Neuronal stem cell (in vitro differentiated cells): ENCODE measurements around the gene CLDN18. TPM values are rescaled to one million over a fixed set of nuclear protein-coding genes. Genes with fewer than 3 reads are reported as not detected.

ENCODE experiments used
- DNase-seq: peaks from one replicate; pipeline ENCODE4 v3.0.0-alpha.2; 2013; ENCODE audit warnings: low spot score
- H2AFZ ChIP-seq: one replicate; pipeline ENCODE4 v1.6.1; 2013; ENCODE audit warnings: mild to moderate bottlenecking, low read length, inconsistent platforms
- H2AK5ac ChIP-seq: 2 replicates; pipeline ENCODE4 v1.6.1; 2013; ENCODE audit warnings: low read depth, mild to moderate bottlenecking, inconsistent platforms, low read length, moderate library complexity, mixed read lengths
- H2BK120ac ChIP-seq: 2 replicates; pipeline ENCODE4 v1.6.1; 2013; ENCODE audit warnings: low read depth, mild to moderate bottlenecking, inconsistent platforms, low read length, moderate library complexity, mixed read lengths
- H2BK12ac ChIP-seq: one replicate; pipeline ENCODE4 v1.6.1; 2013; ENCODE audit warnings: low read length, inconsistent platforms
- H2BK15ac ChIP-seq: 2 replicates; pipeline ENCODE4 v1.6.1; 2013; ENCODE audit warnings: mild to moderate bottlenecking, low read length, inconsistent platforms, mixed read lengths
- H2BK5ac ChIP-seq: one replicate; pipeline ENCODE4 v1.6.1; 2013; ENCODE audit warnings: inconsistent platforms, mild to moderate bottlenecking, low read length, moderate library complexity
- H3K14ac ChIP-seq: one replicate; pipeline ENCODE4 v1.6.1; 2013; ENCODE audit warnings: low read length, inconsistent platforms
- H3K18ac ChIP-seq: 2 replicates; pipeline ENCODE4 v1.6.1; 2013; ENCODE audit warnings: low read length, inconsistent platforms
- H3K23ac ChIP-seq: 2 replicates; pipeline ENCODE4 v1.6.1; 2013; ENCODE audit warnings: low read depth, mild to moderate bottlenecking, mixed read lengths, low read length, inconsistent platforms; ENCODE audit not compliant: poor library complexity
- H3K27ac ChIP-seq: replicated peaks from 3 replicates; pipeline ENCODE4 v1.5.1; 2013; ENCODE audit warnings: low read length, inconsistent platforms
- H3K27me3 ChIP-seq, 3 experiments: 2 replicates each; pipeline ENCODE4 v1.6.1; 2013; ENCODE audit warnings: low read length in 3 of 3, mild to moderate bottlenecking in 2 of 3, inconsistent platforms in 1 of 3, low read depth in 1 of 3, mixed read lengths in 1 of 3, moderate library complexity in 1 of 3; ENCODE audit not compliant: control insufficient read depth in 3 of 3, insufficient read depth in 3 of 3
- H3K36me3 ChIP-seq, 2 donors: replicated peaks in 1 of 2; 2 replicates each; pipeline ENCODE4 v1.6.1; 2013; ENCODE audit warnings: low read length in 2 of 2; ENCODE audit not compliant: control insufficient read depth in 2 of 2, insufficient read depth in 2 of 2
- H3K4ac ChIP-seq: 2 replicates; pipeline ENCODE4 v1.6.1; 2013; ENCODE audit warnings: inconsistent platforms, mild to moderate bottlenecking, low read length, moderate library complexity
- H3K4me1 ChIP-seq, 2 donors: 1 replicate in 1 of 2; 2 replicates in 1 of 2; pipeline ENCODE4 v1.6.1; 2013; ENCODE audit warnings: low read length in 2 of 2, low read depth in 1 of 2; ENCODE audit not compliant: control insufficient read depth in 2 of 2, insufficient read depth in 1 of 2
- H3K4me2 ChIP-seq: one replicate; pipeline ENCODE4 v1.6.1; 2013; ENCODE audit warnings: mild to moderate bottlenecking, low read length, inconsistent platforms; ENCODE audit not compliant: insufficient read depth, poor library complexity, severe bottlenecking
- H3K4me3 ChIP-seq, 2 donors: 2 replicates each; pipeline ENCODE4 v1.5.1; 2013; ENCODE audit warnings: low read length in 2 of 2, mild to moderate bottlenecking in 2 of 2, inconsistent platforms in 1 of 2, moderate library complexity in 1 of 2
- H3K79me1 ChIP-seq: one replicate; pipeline ENCODE4 v1.6.1; 2013; ENCODE audit warnings: low read depth, mild to moderate bottlenecking, inconsistent platforms, low read length, moderate library complexity
- H3K9ac ChIP-seq: one replicate; pipeline ENCODE4 v1.6.1; 2013; ENCODE audit warnings: mild to moderate bottlenecking, low read depth, low read length, inconsistent platforms; ENCODE audit not compliant: poor library complexity
- H3K9me3 ChIP-seq, 2 donors: replicated peaks in 1 of 2; 2 replicates each; pipeline versions ENCODE3 to v1.6.1; 2013; ENCODE audit warnings: low read length in 2 of 2, mild to moderate bottlenecking in 2 of 2, inconsistent platforms in 1 of 2, low read depth in 1 of 2, mixed read lengths in 1 of 2, moderate library complexity in 1 of 2; ENCODE audit not compliant: control insufficient read depth in 2 of 2, insufficient read depth in 1 of 2
- H4K8ac ChIP-seq: one replicate; pipeline ENCODE4 v1.6.1; 2013; ENCODE audit warnings: low read depth, mild to moderate bottlenecking, inconsistent platforms, low read length, moderate library complexity
- H4K91ac ChIP-seq: one replicate; pipeline ENCODE4 v1.6.1; 2013; ENCODE audit warnings: low read length, low read depth, mild to moderate bottlenecking, inconsistent platforms; ENCODE audit not compliant: poor library complexity
- whole genome bisulfite sequencing, 2 donors: extraction: QIAGEN DNeasy Blood & Tissue Kit; methylation state at CpG; one replicate each; pipeline ENCODE4 v1.1.7; 2013; ENCODE audit warnings: missing lambda C conversion rate in 2 of 2, mixed read lengths in 1 of 2; ENCODE audit not compliant: insufficient read length in 2 of 2, insufficient replicate concordance in 1 of 2; ENCODE audit errors: extremely low coverage in 2 of 2; 5-methylcytosine and 5-hydroxymethylcytosine counted together
- polyA plus RNA-seq, 2 experiments: library from polyadenylated mRNA; stranded (reverse); fragments of 200-250 nt; gene quantifications; one replicate each; pipeline ENCODE4 v1.2.3, GENCODE V29; 2013

Gene CLDN18
- not detected for polyA plus RNA-seq (2013, experiment 1 of 2)
- polyA plus RNA-seq (2013, experiment 2 of 2) = not detected

DNA sequence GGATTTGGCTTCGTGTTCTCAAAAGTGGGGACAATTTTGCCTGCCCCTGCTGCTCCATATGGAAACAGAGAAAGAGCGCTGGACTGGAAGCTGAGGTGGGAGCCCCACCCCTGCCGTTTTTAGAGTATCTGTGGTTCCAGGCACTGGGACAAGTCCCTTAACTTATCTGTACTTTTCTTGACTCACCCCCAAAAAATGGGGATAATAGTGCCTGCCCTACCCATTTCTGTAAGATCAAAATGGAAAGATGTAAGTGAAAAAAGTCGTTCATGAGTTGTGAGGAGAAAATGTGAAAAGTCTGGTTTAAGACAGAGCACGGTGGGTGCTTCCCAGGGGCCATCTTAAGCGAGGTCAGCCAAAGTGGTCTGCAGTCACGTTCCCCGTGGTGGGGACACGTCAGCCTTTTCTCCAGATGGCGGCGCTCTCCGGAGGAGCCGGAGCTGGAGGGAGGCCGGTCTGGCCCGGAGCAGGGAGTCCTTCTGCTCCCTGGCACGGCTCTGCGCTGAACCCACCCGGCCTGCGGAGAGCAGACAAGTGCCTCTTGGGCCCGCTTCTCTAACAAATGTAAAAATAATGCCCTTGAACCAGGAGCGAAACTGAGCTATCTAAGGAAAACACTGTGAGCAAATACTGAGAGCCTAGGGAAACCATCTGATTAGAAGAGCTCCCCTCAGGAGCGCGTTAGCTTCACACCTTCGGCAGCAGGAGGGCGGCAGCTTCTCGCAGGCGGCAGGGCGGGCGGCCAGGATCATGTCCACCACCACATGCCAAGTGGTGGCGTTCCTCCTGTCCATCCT, at the start of gene CLDN18:
TSS of gene CLDN18 (plus strand) at position 690 of the 797 bp plus-strand sequence. CDS start at position 751, 61 bp downstream.
- no peak within 1 kb of the TSS for H2BK12ac ChIP-seq
- peak within 1 kb of the TSS; percentile 6 for H2BK15ac ChIP-seq
- no peak within 1 kb of the TSS for H3K4ac ChIP-seq
- H3K36me3 ChIP-seq = no peaks in the 10 kb centered on the region
- no peak within 1 kb of the TSS for H3K14ac ChIP-seq
- no peak within 1 kb of the TSS for H2BK120ac ChIP-seq
- H2AK5ac ChIP-seq = no peak within 1 kb of the TSS
- H3K79me1 ChIP-seq = no peaks in the 10 kb centered on the region
- H4K91ac ChIP-seq = no peak within 1 kb of the TSS
- peaks cover 0 to 3% of the 10 kb centered on the region in 2 donors for H3K4me1 ChIP-seq
- no peak within 1 kb of the TSS for H3K4me3 ChIP-seq
- H3K9me3 ChIP-seq = no peaks in the 10 kb centered on the region
- WGBS, 2 donors = 100% methylated on average over 1 of the region's 30 CpGs; no CpG with 5 or more reads in 1 of the 2 donors
- peak within 1 kb of the TSS; percentile 39 for H3K18ac ChIP-seq
- H2BK5ac ChIP-seq = no peak within 1 kb of the TSS
- H3K27ac ChIP-seq = no peak within 1 kb of the TSS
- H4K8ac ChIP-seq = no peak within 1 kb of the TSS
- H2AFZ ChIP-seq = no peak within 1 kb of the TSS
- DNase-seq = no peak
- peak within 1 kb of the TSS; percentile 59 for H3K23ac ChIP-seq
- no peak within 1 kb of the TSS for H3K9ac ChIP-seq
- no peak within 1 kb of the TSS for H3K4me2 ChIP-seq
- no peaks in the 10 kb centered on the region for H3K27me3 ChIP-seq

DNA sequence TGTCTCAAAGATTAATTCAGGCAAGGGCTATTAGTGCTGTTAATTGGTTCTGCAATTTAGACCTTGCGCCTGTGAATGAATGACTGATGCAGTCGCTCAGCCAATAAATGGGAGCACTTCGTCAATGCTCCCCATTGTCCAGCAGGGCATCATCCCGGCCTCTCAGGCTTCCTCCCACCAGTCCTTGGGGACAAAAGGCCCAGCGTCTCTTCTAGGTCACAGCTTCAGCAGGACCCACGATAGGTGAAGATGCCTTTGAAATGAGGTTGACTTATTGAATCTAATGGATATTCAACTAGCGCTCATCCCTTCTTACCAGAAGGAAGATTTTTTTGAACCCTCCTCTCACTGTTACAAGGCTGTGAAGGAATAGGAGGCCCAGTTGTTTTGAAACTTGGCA, 47.7 kb upstream of the CLDN18 start:
- H3K79me1 ChIP-seq = no peaks in the 10 kb centered on the region
- no CpG with 5 or more reads among the region's 7 CpGs for WGBS, 2 donors
- H3K14ac ChIP-seq = no peak overlapping the region
- no peak overlapping the region for H3K27ac ChIP-seq
- no peak for DNase-seq
- no peak overlapping the region for H3K18ac ChIP-seq
- no peak overlapping the region for H3K4me3 ChIP-seq
- no peak overlapping the region for H2BK15ac ChIP-seq
- no peak overlapping the region for H2BK5ac ChIP-seq
- H2AFZ ChIP-seq = no peak overlapping the region
- no peak overlapping the region for H2BK12ac ChIP-seq
- no peak overlapping the region for H3K4me2 ChIP-seq
- H3K23ac ChIP-seq = no peak overlapping the region
- H3K9ac ChIP-seq = no peak overlapping the region
- H2BK120ac ChIP-seq = no peak overlapping the region
- no peaks in the 10 kb centered on the region for H3K36me3 ChIP-seq
- peaks cover 0 to 5% of the 10 kb centered on the region in 2 donors for H3K9me3 ChIP-seq
- H4K8ac ChIP-seq = no peak overlapping the region
- no peak overlapping the region for H2AK5ac ChIP-seq
- H3K27me3 ChIP-seq = peaks cover 0 to 5% (median 0%) of the 10 kb centered on the region in 3 experiments
- no peak overlapping the region for H3K4ac ChIP-seq
- H4K91ac ChIP-seq = no peak overlapping the region
- H3K4me1 ChIP-seq = peaks cover 0 to 3% of the 10 kb centered on the region in 2 donors

DNA sequence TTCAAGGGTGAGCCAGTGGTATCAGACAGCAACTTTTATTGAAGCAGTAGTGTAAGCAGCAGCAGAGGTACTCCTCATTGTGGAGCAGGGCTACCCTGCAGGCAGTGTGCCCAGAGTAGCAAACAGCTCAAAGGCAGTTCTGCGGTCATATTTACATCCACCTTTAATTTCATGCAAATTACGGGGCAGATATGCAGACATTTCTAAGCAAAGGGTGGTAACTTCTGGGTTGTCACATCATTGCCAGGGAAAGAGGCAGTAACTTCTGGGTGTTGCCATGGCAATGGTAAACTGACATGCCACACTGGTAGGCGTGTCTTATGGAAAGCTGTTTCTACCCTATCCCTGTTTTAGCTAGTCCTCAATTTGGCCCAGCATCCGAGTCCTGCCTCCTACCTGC, 46.5 kb upstream of the CLDN18 start:
- no peak overlapping the region for H3K4me2 ChIP-seq
- H3K4me1 ChIP-seq = no peaks in the 10 kb centered on the region
- DNase-seq = no peak
- peaks cover 0 to 5% of the 10 kb centered on the region in 2 donors for H3K9me3 ChIP-seq
- H2BK15ac ChIP-seq = no peak overlapping the region
- H2BK5ac ChIP-seq = no peak overlapping the region
- H3K18ac ChIP-seq = no peak overlapping the region
- H3K9ac ChIP-seq = no peak overlapping the region
- no peak overlapping the region for H2AK5ac ChIP-seq
- no peak overlapping the region for H3K14ac ChIP-seq
- H3K79me1 ChIP-seq = no peaks in the 10 kb centered on the region
- no peak overlapping the region for H4K91ac ChIP-seq
- H3K23ac ChIP-seq = no peak overlapping the region
- H3K4ac ChIP-seq = no peak overlapping the region
- no peak overlapping the region for H3K4me3 ChIP-seq
- no peak overlapping the region for H2AFZ ChIP-seq
- H4K8ac ChIP-seq = no peak overlapping the region
- H2BK120ac ChIP-seq = no peak overlapping the region
- no peak overlapping the region for H3K27ac ChIP-seq
- H3K36me3 ChIP-seq = no peaks in the 10 kb centered on the region
- H3K27me3 ChIP-seq = peaks cover 0 to 5% (median 0%) of the 10 kb centered on the region in 3 experiments
- no peak overlapping the region for H2BK12ac ChIP-seq
- no CpG with 5 or more reads among the region's 4 CpGs for WGBS, 2 donors
